ENCODE results near the gene TGM2.

- TF ChIP-seq CTCF (IDR thresholded peaks at IDR 0.05; ENCODE audit: low read length), result no peak
- no peak for TF ChIP-seq EZH2 (optimal IDR thresholded peaks at IDR 0.05; ENCODE audit: low read depth, low read length)
These were observed 26.8 kb downstream of the TGM2 start for GRCh38 chr20:38138086-38138778.
